ENCODE results near the gene PTPRG. TPM values are rescaled to one million over a fixed set of nuclear protein-coding genes. Genes with fewer than 3 reads are reported as not detected.

Gene PTPRG
- total and polyA plus RNA-seq, 2 donors (not counting 1 experiment from before 2014, with no cell fraction given), result 67.0 to 97.9 TPM

DNA sequence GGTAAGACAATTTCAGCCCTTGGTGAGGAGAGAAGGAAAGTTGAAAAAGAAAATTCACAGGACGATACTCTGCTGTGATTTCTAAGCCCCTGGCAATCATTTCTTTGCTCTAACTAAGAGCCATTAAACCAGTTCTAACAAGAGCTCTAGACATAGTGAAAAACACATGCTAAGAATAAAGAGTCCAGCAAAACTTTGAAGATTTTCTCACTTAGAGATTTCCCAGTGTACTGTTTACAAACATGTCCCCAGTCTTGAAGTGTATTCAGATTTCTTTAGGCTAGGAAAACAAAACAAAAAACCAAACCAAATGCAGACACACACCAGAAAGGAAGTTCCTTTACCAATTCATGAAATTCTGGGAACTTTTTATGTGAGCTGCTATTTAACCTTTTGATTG lies 325.8 kb downstream of the PTPRG start:
- no peak overlapping the region for H3K4me2 ChIP-seq (ENCODE audit: extremely low read depth, insufficient read depth, low read length)
- H3K9me3 ChIP-seq (ENCODE audit: control insufficient read depth, insufficient read depth, low read depth, low read length), result no peaks in the 10 kb centered on the region
- no peak overlapping the region for H2AFZ ChIP-seq (ENCODE audit: low read length)
- no peak for TF ChIP-seq EZH2 (IDR thresholded peaks at IDR 0.05; ENCODE audit: low read length, missing control alignments)
- TF ChIP-seq, protein P1, sequence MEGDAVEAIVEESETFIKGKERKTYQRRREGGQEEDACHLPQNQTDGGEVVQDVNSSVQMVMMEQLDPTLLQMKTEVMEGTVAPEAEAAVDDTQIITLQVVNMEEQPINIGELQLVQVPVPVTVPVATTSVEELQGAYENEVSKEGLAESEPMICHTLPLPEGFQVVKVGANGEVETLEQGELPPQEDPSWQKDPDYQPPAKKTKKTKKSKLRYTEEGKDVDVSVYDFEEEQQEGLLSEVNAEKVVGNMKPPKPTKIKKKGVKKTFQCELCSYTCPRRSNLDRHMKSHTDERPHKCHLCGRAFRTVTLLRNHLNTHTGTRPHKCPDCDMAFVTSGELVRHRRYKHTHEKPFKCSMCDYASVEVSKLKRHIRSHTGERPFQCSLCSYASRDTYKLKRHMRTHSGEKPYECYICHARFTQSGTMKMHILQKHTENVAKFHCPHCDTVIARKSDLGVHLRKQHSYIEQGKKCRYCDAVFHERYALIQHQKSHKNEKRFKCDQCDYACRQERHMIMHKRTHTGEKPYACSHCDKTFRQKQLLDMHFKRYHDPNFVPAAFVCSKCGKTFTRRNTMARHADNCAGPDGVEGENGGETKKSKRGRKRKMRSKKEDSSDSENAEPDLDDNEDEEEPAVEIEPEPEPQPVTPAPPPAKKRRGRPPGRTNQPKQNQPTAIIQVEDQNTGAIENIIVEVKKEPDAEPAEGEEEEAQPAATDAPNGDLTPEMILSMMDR (conservative IDR thresholded peaks at IDR 0.05 in 1 of 2, IDR thresholded peaks at IDR 0.05 in 1 of 2; ENCODE audit: low read depth in 1 of 2, low read length in 2 of 2), result no peak
- no peak overlapping the region for H3K27ac ChIP-seq (ENCODE audit: insufficient read depth, low read length)
- no peaks in the 10 kb centered on the region for H3K79me2 ChIP-seq (ENCODE audit: control insufficient read depth, insufficient read depth, low read length)
- H3K4me1 ChIP-seq (ENCODE audit: control insufficient read depth, extremely low read depth, insufficient read depth, low read length), result no peaks in the 10 kb centered on the region
- H3K36me3 ChIP-seq (ENCODE audit: control insufficient read depth, insufficient read depth, low read length), result no peaks in the 10 kb centered on the region
- no peak overlapping the region for H3K9ac ChIP-seq (ENCODE audit: insufficient read depth, low read length)
- no peaks in the 10 kb centered on the region for H3K27me3 ChIP-seq (ENCODE audit: control insufficient read depth, insufficient read depth, low read length)
- H4K20me1 ChIP-seq (ENCODE audit: control insufficient read depth, extremely low read depth, insufficient read depth, low read length), result peaks cover 2% of the 10 kb centered on the region
- no peak for DNase-seq (ENCODE audit: low read depth in 2 of 2)
- H3K4me3 ChIP-seq (replicated peaks in 1 of 4; ENCODE audit: control extremely low read depth in 1 of 4, insufficient read depth in 1 of 4, low read depth in 3 of 4, low read length in 4 of 4), result no peak overlapping the region

DNA sequence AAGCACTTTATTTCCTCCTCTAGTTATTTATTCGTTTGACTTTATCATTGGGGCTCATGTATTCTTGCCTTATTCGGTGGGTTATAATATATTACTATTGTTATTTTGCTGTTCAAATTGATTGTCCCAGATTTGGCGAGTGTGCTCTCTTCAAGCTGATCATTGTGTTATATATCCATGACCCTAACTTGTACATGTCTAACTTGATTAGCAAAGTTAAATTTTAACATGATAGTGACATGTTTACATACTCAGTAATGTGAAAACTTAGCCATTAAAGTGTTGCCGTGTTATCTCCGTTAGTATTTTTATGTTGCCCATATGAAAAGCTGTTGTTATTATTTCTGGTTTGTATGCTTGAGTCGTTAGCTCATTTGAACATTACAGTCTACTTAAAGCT lies 327.9 kb downstream of the PTPRG start:
- TF ChIP-seq, protein P1 (conservative IDR thresholded peaks at IDR 0.05 in 1 of 2, IDR thresholded peaks at IDR 0.05 in 1 of 2; ENCODE audit: low read depth in 1 of 2, low read length in 2 of 2), result no peak
- no peak for TF ChIP-seq EZH2 (IDR thresholded peaks at IDR 0.05; ENCODE audit: low read length, missing control alignments)
- Histone ChIP-seq H3K27ac (ENCODE audit: insufficient read depth, low read length) (no peak overlapping the region), H3K4me2 (ENCODE audit: extremely low read depth, insufficient read depth, low read length) (no peak overlapping the region), H3K4me3 (replicated peaks in 1 of 4; ENCODE audit: control extremely low read depth in 1 of 4, insufficient read depth in 1 of 4, low read depth in 3 of 4, low read length in 4 of 4) (no peak overlapping the region), H2AFZ (ENCODE audit: low read length) (no peak overlapping the region), H3K79me2 (ENCODE audit: control insufficient read depth, insufficient read depth, low read length) (no peaks in the 10 kb centered on the region), H4K20me1 (ENCODE audit: control insufficient read depth, extremely low read depth, insufficient read depth, low read length) (peaks cover 2% of the 10 kb centered on the region), H3K36me3 (ENCODE audit: control insufficient read depth, insufficient read depth, low read length) (no peaks in the 10 kb centered on the region), H3K4me1 (ENCODE audit: control insufficient read depth, extremely low read depth, insufficient read depth, low read length) (no peaks in the 10 kb centered on the region), H3K9me3 (ENCODE audit: control insufficient read depth, insufficient read depth, low read depth, low read length) (no peaks in the 10 kb centered on the region), H3K9ac (ENCODE audit: insufficient read depth, low read length) (no peak overlapping the region), H3K27me3 (ENCODE audit: control insufficient read depth, insufficient read depth, low read length) (no peaks in the 10 kb centered on the region)
- no peak for DNase-seq (ENCODE audit: low read depth in 2 of 2)

DNA sequence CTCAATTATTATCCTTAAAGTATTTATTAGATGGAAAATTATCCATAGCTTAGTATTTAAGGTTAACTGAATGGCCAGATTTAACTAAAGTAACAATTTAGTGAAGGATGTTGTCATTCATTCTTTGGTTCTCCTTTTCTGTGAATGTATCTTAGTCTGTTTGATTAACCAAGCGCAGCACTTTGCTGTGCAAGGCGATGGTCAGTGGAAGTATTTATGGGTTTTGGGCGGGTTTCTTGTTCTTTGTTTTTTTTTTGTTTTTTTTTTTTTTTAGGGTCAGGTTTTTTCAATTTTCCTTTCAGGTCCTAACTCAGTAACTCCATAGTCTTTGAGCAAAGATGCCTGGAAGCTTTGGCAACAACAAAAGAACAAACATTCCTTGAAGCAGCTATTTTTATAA lies 328.8 kb downstream of the PTPRG start:
- Histone ChIP-seq H3K79me2 (ENCODE audit: control insufficient read depth, insufficient read depth, low read length) (no peaks in the 10 kb centered on the region), H3K9ac (ENCODE audit: insufficient read depth, low read length) (no peak overlapping the region), H3K4me3 (replicated peaks in 1 of 4; ENCODE audit: control extremely low read depth in 1 of 4, insufficient read depth in 1 of 4, low read depth in 3 of 4, low read length in 4 of 4) (no peak overlapping the region), H3K4me2 (ENCODE audit: extremely low read depth, insufficient read depth, low read length) (no peak overlapping the region), H3K36me3 (ENCODE audit: control insufficient read depth, insufficient read depth, low read length) (no peaks in the 10 kb centered on the region), H3K27ac (ENCODE audit: insufficient read depth, low read length) (no peak overlapping the region), H3K27me3 (ENCODE audit: control insufficient read depth, insufficient read depth, low read length) (no peaks in the 10 kb centered on the region), H3K4me1 (ENCODE audit: control insufficient read depth, extremely low read depth, insufficient read depth, low read length) (peaks cover 2% of the 10 kb centered on the region), H4K20me1 (ENCODE audit: control insufficient read depth, extremely low read depth, insufficient read depth, low read length) (peaks cover 2% of the 10 kb centered on the region), H2AFZ (ENCODE audit: low read length) (no peak overlapping the region), H3K9me3 (ENCODE audit: control insufficient read depth, insufficient read depth, low read depth, low read length) (no peaks in the 10 kb centered on the region)
- DNase-seq (ENCODE audit: low read depth in 2 of 2), result no peak
- TF ChIP-seq, protein P1 (conservative IDR thresholded peaks at IDR 0.05 in 1 of 2, IDR thresholded peaks at IDR 0.05 in 1 of 2; ENCODE audit: low read depth in 1 of 2, low read length in 2 of 2), result no peak
- no peak for TF ChIP-seq EZH2 (IDR thresholded peaks at IDR 0.05; ENCODE audit: low read length, missing control alignments)
